NB4 (cell line): ENCODE data around the gene PFAS.

Experiments used
- DNase-seq: peaks from one replicate; pipeline ENCODE4 v3.0.0; 2010; ENCODE audit warnings: low read depth
- H3K4me3 ChIP-seq: one replicate; pipeline ENCODE4 v1.5.1; 2011; ENCODE audit warnings: mild to moderate bottlenecking, low read depth, low read length, moderate library complexity
- CTCF ChIP-seq: IDR thresholded peaks from one replicate; pipeline ENCODE4 v1.5.1; 2012; ENCODE audit warnings: low read depth, low read length
- MAX ChIP-seq: IDR thresholded peaks from 2 replicates; pipeline ENCODE4 v1.6.1; 2011; ENCODE audit warnings: low read depth, low read length
- MYC ChIP-seq: IDR thresholded peaks from 2 replicates; pipeline ENCODE4 v1.6.1; 2011; ENCODE audit warnings: low read depth, low read length
- POLR2A ChIP-seq: IDR thresholded peaks from 2 replicates; pipeline ENCODE4 v1.6.1; 2011; ENCODE audit warnings: mild to moderate bottlenecking; ENCODE audit not compliant: insufficient read length; ENCODE audit errors: extremely low read depth

Gene PFAS

GRCh38 chr17:8248751-8249607, at the start of gene PFAS:
Gene PFAS, plus strand, starts transcription at chr17:8249289. Its CDS starts 4,649 bp downstream, at chr17:8253938.
- DNase-seq, result peak; percentile 91
- peak; percentile 47 for TF ChIP-seq POLR2A
- TF ChIP-seq CTCF, result no peak
- TF ChIP-seq MAX, result peak; percentile 93
- TF ChIP-seq MYC, result peak; percentile 99
- H3K4me3 ChIP-seq, result peak within 1 kb of the TSS; percentile 97

GRCh38 chr17:8204761-8205555, 44.1 kb upstream of the PFAS start:
- DNase-seq, result no peak
- H3K4me3 ChIP-seq, result no peak overlapping the region
- TF ChIP-seq MYC (no peak), CTCF (no peak), MAX (no peak), POLR2A (no peak)

GRCh38 chr17:8206536-8206935, 42.6 kb upstream of the PFAS start:
- no peak overlapping the region for H3K4me3 ChIP-seq
- TF ChIP-seq CTCF, result no peak
- TF ChIP-seq MAX, result no peak
- no peak for TF ChIP-seq MYC
- TF ChIP-seq POLR2A, result no peak
- no peak for DNase-seq

GRCh38 chr17:8209907-8210760, 39.0 kb upstream of the PFAS start, which contains the start of gene AURKB:
Gene AURKB, minus strand, starts transcription at chr17:8210575. Its CDS starts 351 bp downstream, at chr17:8210224.
- DNase-seq, result peak; percentile 92
- peak within 1 kb of the TSS; percentile 90 for H3K4me3 ChIP-seq
- TF ChIP-seq POLR2A (peak; percentile 54), MYC (peak; percentile 72), CTCF (no peak), MAX (peak; percentile 56)
